Breast epithelium (tissue), 3 donors: Measurements from ENCODE around the gene BRCC3.

Source experiments
- POLR2A ChIP-seq: fragments of 450-650 bp; IDR thresholded peaks from one replicate; pipeline ENCODE4 v1.6.1; 2016; ENCODE audit warnings: antibody characterized with exemption, mild to moderate bottlenecking, moderate library complexity
- POLR2AphosphoS5 ChIP-seq, 3 donors: sonication (generic); formaldehyde crosslinking; IDR thresholded peaks; one replicate each; pipeline ENCODE4 v1.6.1; 2017; ENCODE audit warnings: antibody characterized with exemption in 3 of 3
- TF ChIP-seq, protein P1 (sequence below), 3 donors: fragments of 450-650 bp; IDR thresholded peaks; one replicate each; pipeline ENCODE4 v1.5.1; 2016 to 2017; ENCODE audit warnings: antibody characterized with exemption in 3 of 3, mild to moderate bottlenecking in 3 of 3, moderate library complexity in 3 of 3

DNA sequence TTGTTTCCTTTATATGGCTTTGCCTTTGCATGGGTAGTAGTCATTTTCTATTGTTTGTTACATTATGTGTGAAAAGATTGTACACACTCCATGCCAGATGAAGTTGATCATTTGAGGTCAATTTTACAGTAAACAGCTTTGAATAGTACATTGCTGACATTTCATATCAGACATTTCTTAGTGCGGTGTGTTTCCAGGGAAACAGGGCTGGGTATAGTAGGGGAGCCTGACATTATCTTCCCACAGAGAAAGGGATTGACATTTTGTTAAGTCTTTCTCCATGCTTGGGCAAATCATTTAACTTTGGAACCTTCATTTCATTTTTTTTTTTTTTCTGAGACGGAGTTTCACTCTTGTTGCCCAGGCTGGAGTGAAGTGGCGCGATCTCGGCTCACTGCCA, 39.7 kb upstream of the BRCC3 start:
- TF ChIP-seq POLR2A (no peak), POLR2AphosphoS5 (IDR thresholded peaks at IDR 0.05) (no peak)
- TF ChIP-seq, protein P1, sequence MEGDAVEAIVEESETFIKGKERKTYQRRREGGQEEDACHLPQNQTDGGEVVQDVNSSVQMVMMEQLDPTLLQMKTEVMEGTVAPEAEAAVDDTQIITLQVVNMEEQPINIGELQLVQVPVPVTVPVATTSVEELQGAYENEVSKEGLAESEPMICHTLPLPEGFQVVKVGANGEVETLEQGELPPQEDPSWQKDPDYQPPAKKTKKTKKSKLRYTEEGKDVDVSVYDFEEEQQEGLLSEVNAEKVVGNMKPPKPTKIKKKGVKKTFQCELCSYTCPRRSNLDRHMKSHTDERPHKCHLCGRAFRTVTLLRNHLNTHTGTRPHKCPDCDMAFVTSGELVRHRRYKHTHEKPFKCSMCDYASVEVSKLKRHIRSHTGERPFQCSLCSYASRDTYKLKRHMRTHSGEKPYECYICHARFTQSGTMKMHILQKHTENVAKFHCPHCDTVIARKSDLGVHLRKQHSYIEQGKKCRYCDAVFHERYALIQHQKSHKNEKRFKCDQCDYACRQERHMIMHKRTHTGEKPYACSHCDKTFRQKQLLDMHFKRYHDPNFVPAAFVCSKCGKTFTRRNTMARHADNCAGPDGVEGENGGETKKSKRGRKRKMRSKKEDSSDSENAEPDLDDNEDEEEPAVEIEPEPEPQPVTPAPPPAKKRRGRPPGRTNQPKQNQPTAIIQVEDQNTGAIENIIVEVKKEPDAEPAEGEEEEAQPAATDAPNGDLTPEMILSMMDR (IDR thresholded peaks at IDR 0.05): no peak
